H9 (cell line): ENCODE measurements around the gene PPARG. TPM values are rescaled to one million over a fixed set of nuclear protein-coding genes. Genes with fewer than 3 reads are reported as not detected.

Source experiments
- DNase-seq: peaks from one replicate; pipeline ENCODE4 v3.0.0-alpha.2; 2017
- H2AFZ ChIP-seq: one replicate; pipeline ENCODE4 v1.6.1; 2013; ENCODE audit warnings: mild to moderate bottlenecking, low read length, control low read depth, moderate library complexity
- H2AK5ac ChIP-seq: 2 replicates; pipeline ENCODE4 v1.6.1; 2013; ENCODE audit warnings: low read length, control low read depth, mixed read lengths; ENCODE audit not compliant: insufficient read length
- H2BK120ac ChIP-seq: one replicate; pipeline ENCODE4 v1.6.1; 2013; ENCODE audit warnings: low read depth, mild to moderate bottlenecking, low read length, control low read depth, inconsistent platforms; ENCODE audit not compliant: poor library complexity, severe bottlenecking
- H2BK12ac ChIP-seq: 2 replicates; pipeline ENCODE4 v1.6.1; 2013; ENCODE audit warnings: low read length, control low read depth, mixed read lengths, low read depth; ENCODE audit not compliant: insufficient read length
- H2BK15ac ChIP-seq: 2 replicates; pipeline ENCODE4 v1.6.1; 2013; ENCODE audit warnings: low read depth, low read length, control low read depth
- H2BK20ac ChIP-seq: one replicate; pipeline ENCODE4 v1.6.1; 2013; ENCODE audit warnings: low read depth, mild to moderate bottlenecking, low read length, control low read depth, inconsistent platforms; ENCODE audit not compliant: poor library complexity, severe bottlenecking
- H2BK5ac ChIP-seq: 2 replicates; pipeline ENCODE4 v1.6.1; 2013; ENCODE audit warnings: low read length, control low read depth, mixed read lengths; ENCODE audit not compliant: insufficient read length
- H3K14ac ChIP-seq: 2 replicates; pipeline ENCODE4 v1.6.1; 2013; ENCODE audit warnings: low read length, control low read depth; ENCODE audit not compliant: insufficient read depth
- H3K18ac ChIP-seq: 2 replicates; pipeline ENCODE4 v1.6.1; 2013; ENCODE audit warnings: low read depth, mild to moderate bottlenecking, mixed read lengths, low read length, control low read depth; ENCODE audit not compliant: insufficient read length
- H3K23ac ChIP-seq: 2 replicates; pipeline ENCODE4 v1.6.1; 2013; ENCODE audit warnings: low read length, control low read depth, mixed read lengths, low read depth; ENCODE audit not compliant: insufficient read length
- H3K23me2 ChIP-seq: 2 replicates; pipeline ENCODE4 v1.6.1; 2013; ENCODE audit warnings: low read depth, mild to moderate bottlenecking, mixed read lengths, low read length, control low read depth; ENCODE audit not compliant: insufficient read length, poor library complexity, severe bottlenecking
- H3K27ac ChIP-seq: 2 replicates; pipeline ENCODE4 v1.5.1; 2013; ENCODE audit warnings: low read length, control low read depth, mixed read lengths, low read depth; ENCODE audit not compliant: insufficient read length
- H3K27me3 ChIP-seq: 2 replicates; pipeline ENCODE4 v1.6.1; 2013; ENCODE audit warnings: low read length, control low read depth, inconsistent platforms; ENCODE audit not compliant: insufficient read depth
- H3K4ac ChIP-seq: 2 replicates; pipeline ENCODE4 v1.6.1; 2013; ENCODE audit warnings: low read depth, mild to moderate bottlenecking, control low read depth, inconsistent platforms, low read length, moderate library complexity
- H3K4me1 ChIP-seq: 2 replicates; pipeline ENCODE4 v1.6.1; 2013; ENCODE audit warnings: low read length, control low read depth, inconsistent platforms; ENCODE audit not compliant: insufficient read depth
- H3K4me2 ChIP-seq: 2 replicates; pipeline ENCODE4 v1.6.1; 2013; ENCODE audit warnings: low read length, control low read depth, mixed read lengths; ENCODE audit not compliant: insufficient read length, insufficient read depth
- H3K56ac ChIP-seq: 2 replicates; pipeline ENCODE4 v1.6.1; 2013; ENCODE audit warnings: low read depth, mild to moderate bottlenecking, mixed read lengths, low read length, control low read depth; ENCODE audit not compliant: insufficient read length
- H3K79me1 ChIP-seq: 2 replicates; pipeline ENCODE4 v1.6.1; 2013; ENCODE audit warnings: low read depth, mild to moderate bottlenecking, moderate library complexity, low read length, control low read depth, inconsistent platforms; ENCODE audit not compliant: insufficient read depth, poor library complexity, severe bottlenecking
- H3K79me2 ChIP-seq: 2 replicates; pipeline ENCODE4 v1.6.1; 2013; ENCODE audit warnings: low read length, control low read depth, inconsistent platforms; ENCODE audit not compliant: insufficient read depth
- H3K9ac ChIP-seq: 2 replicates; pipeline ENCODE4 v1.6.1; 2013; ENCODE audit warnings: low read length, control low read depth, mixed read lengths; ENCODE audit not compliant: insufficient read length; ENCODE audit errors: extremely low read depth
- H3K9me3 ChIP-seq: one replicate; pipeline ENCODE4 v1.6.1; 2013; ENCODE audit warnings: low read depth, low read length, inconsistent platforms; ENCODE audit not compliant: control insufficient read depth
- H3T11ph ChIP-seq: one replicate; pipeline ENCODE4 v1.6.1; 2013; ENCODE audit warnings: mild to moderate bottlenecking, low read length, control low read depth, inconsistent platforms
- H4K20me1 ChIP-seq: one replicate; pipeline ENCODE4 v1.6.1; 2013; ENCODE audit not compliant: control insufficient read depth, insufficient read length, insufficient read depth
- H4K5ac ChIP-seq: 2 replicates; pipeline ENCODE4 v1.6.1; 2013; ENCODE audit warnings: low read depth, mild to moderate bottlenecking, mixed read lengths, low read length, control low read depth; ENCODE audit not compliant: insufficient read length
- H4K8ac ChIP-seq: replicated peaks from 2 replicates; pipeline ENCODE4 v1.6.1; 2013; ENCODE audit warnings: low read length, control low read depth, mixed read lengths, low read depth; ENCODE audit not compliant: insufficient read length
- H4K91ac ChIP-seq: 2 replicates; pipeline ENCODE4 v1.6.1; 2013; ENCODE audit warnings: low read depth, mild to moderate bottlenecking, moderate library complexity, mixed read lengths, low read length, control low read depth; ENCODE audit not compliant: insufficient read length
- H3K27ac Mint-ChIP-seq, 3 experiments: 2 replicates in 2 of 3; 3 replicates in 1 of 3; pipeline ENCODE4 v1.8.0; 2020 to 2021; ENCODE audit warnings: mixed read lengths in 3 of 3, mild to moderate bottlenecking in 1 of 3, moderate library complexity in 1 of 3
- H3K27me3 Mint-ChIP-seq: 2 replicates; pipeline ENCODE4 v1.8.0; 2021; ENCODE audit warnings: low read depth, mild to moderate bottlenecking, moderate library complexity, mixed read lengths
- H3K36me3 Mint-ChIP-seq, 3 experiments: 2 replicates in 2 of 3; 3 replicates in 1 of 3; pipeline ENCODE4 v1.8.0; 2020 to 2021; ENCODE audit warnings: low read depth in 3 of 3, mixed read lengths in 3 of 3; ENCODE audit not compliant: insufficient read depth in 1 of 3
- H3K4me1 Mint-ChIP-seq, 2 experiments: 2 replicates each; pipeline ENCODE4 v1.8.0; 2020; ENCODE audit warnings: mixed read lengths in 2 of 2
- H3K4me3 Mint-ChIP-seq, 2 experiments: 2 replicates in 1 of 2; 3 replicates in 1 of 2; pipeline ENCODE4 v1.8.0; 2020 to 2021; ENCODE audit warnings: mild to moderate bottlenecking in 2 of 2, mixed read lengths in 2 of 2, moderate library complexity in 1 of 2
- H3K9me3 Mint-ChIP-seq, 2 experiments: 2 replicates in 1 of 2; 3 replicates in 1 of 2; pipeline ENCODE4 v1.8.0; 2020; ENCODE audit warnings: mild to moderate bottlenecking in 2 of 2, mixed read lengths in 2 of 2, moderate library complexity in 1 of 2
- CTCF ChIP-seq: fragments of 200-600 bp; sonication (generic); conservative IDR thresholded peaks from 3 replicates; pipeline ENCODE4 v1.8.0; 2021; ENCODE audit warnings: antibody characterized with exemption, mild to moderate bottlenecking
- WGBS: extraction: QIAGEN DNeasy Blood & Tissue Kit; methylation state at CpG from one replicate; pipeline ENCODE4 v1.1.7; 2013; ENCODE audit warnings: missing lambda C conversion rate, low lambda C conversion rate, mixed read lengths; ENCODE audit not compliant: insufficient read length; ENCODE audit errors: extremely low coverage; 5-methylcytosine and 5-hydroxymethylcytosine counted together
- total RNA-seq: library from RNA; stranded (reverse); gene quantifications from 2 replicates; pipeline ENCODE4 v1.2.1, GENCODE V29; 2021

PPARG gene
- total RNA-seq, 1 experiment from 2014 or later: 0.42 TPM

- no peak for TF ChIP-seq CTCF
- H3K9ac ChIP-seq: no peak overlapping the region
Observed at GRCh38 chr3:12303534-12303933, 14.7 kb downstream of the PPARG start.

More at GRCh38 chr3:12303534-12303933, 14.7 kb downstream of the PPARG start:
- no peak overlapping the region for H2BK5ac ChIP-seq
- H3K9me3 ChIP-seq: no peaks in the 10 kb centered on the region
- H2AK5ac ChIP-seq: no peak overlapping the region
- H3K4ac ChIP-seq: no peak overlapping the region
- H3K27ac Mint-ChIP-seq: no peak overlapping the region
- H3K27ac ChIP-seq: no peak overlapping the region
- H2AFZ ChIP-seq: no peak overlapping the region
- H4K5ac ChIP-seq: no peak overlapping the region
- H4K8ac ChIP-seq: no peak overlapping the region
- no peak overlapping the region for H2BK120ac ChIP-seq
- peaks cover 17% of the 10 kb centered on the region; the same call in 1 of the 2 replicates for H3K27me3 Mint-ChIP-seq
- H3K36me3 Mint-ChIP-seq: no peaks in the 10 kb centered on the region
- H3K4me1 ChIP-seq: no peaks in the 10 kb centered on the region
- no peak overlapping the region for H3T11ph ChIP-seq
- H3K4me1 Mint-ChIP-seq: no peaks in the 10 kb centered on the region
- no peaks in the 10 kb centered on the region for H3K9me3 Mint-ChIP-seq
- no peak overlapping the region for H2BK12ac ChIP-seq
- H3K56ac ChIP-seq: no peak overlapping the region
- no peaks in the 10 kb centered on the region for H3K79me2 ChIP-seq
- H3K79me1 ChIP-seq: no peaks in the 10 kb centered on the region
- no peaks in the 10 kb centered on the region for H3K27me3 ChIP-seq
- H3K23ac ChIP-seq: no peak overlapping the region
- H3K4me2 ChIP-seq: no peak overlapping the region
- no peak overlapping the region for H2BK15ac ChIP-seq
- H3K18ac ChIP-seq: no peak overlapping the region
- DNase-seq: no peak
- no peaks in the 10 kb centered on the region for H3K23me2 ChIP-seq
- no CpG with 5 or more reads among the region's 2 CpGs for WGBS
- no peak overlapping the region for H3K4me3 Mint-ChIP-seq
- H3K14ac ChIP-seq: no peak overlapping the region
- no peak overlapping the region for H2BK20ac ChIP-seq
- no peaks in the 10 kb centered on the region for H4K20me1 ChIP-seq
- H4K91ac ChIP-seq: no peak overlapping the region
